GM06990 (cell line): ENCODE results near the gene PKN2.

ENCODE experiments used
- DNase-seq: peaks from one replicate; pipeline ENCODE4 v3.0.0-alpha.2; 2011; ENCODE audit not compliant: insufficient read length; ENCODE audit errors: extremely low read depth
- H3K27me3 ChIP-seq: replicated peaks from 2 replicates; pipeline ENCODE4 v1.6.0; 2011; ENCODE audit warnings: low read length; ENCODE audit not compliant: control insufficient read depth, insufficient read depth
- H3K36me3 ChIP-seq: 2 replicates; pipeline ENCODE4 v1.5.1; 2011; ENCODE audit warnings: low read length; ENCODE audit not compliant: control insufficient read depth, insufficient read depth
- H3K4me3 ChIP-seq: replicated peaks from 2 replicates; pipeline ENCODE4 v1.5.1; 2011; ENCODE audit warnings: low read depth, mild to moderate bottlenecking, control low read depth, low read length
- CTCF ChIP-seq: IDR thresholded peaks from 2 replicates; pipeline ENCODE4 v1.5.1; 2011; ENCODE audit warnings: low read length, control low read depth, mild to moderate bottlenecking, inconsistent platforms; ENCODE audit not compliant: insufficient read depth, poor library complexity, severe bottlenecking

The PKN2 gene

DNA sequence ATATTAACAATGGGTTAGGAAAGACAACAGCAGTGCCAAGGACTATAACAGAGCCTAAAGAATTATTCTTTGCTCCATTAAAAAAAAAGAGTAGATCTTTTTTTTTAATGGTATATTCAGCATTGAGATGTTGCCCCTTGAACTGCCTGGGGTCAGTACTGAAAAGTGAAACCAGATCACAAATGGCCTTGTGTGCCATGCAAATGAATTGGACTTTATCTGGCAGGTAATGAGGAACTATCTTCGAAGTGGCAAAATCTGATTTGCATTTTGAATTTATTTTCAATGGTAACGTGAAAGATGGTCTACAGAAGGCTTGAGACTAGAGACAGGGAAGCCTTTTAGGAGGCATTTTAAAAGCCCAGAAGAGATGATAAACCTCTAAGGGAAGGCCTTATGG is 21.4 kb upstream of the PKN2 start:
- Histone ChIP-seq H3K27me3 (no peaks in the 10 kb centered on the region; the same call in 1 of the 2 replicates), H3K36me3 (no peaks in the 10 kb centered on the region), H3K4me3 (no peak overlapping the region)
- TF ChIP-seq CTCF, result no peak
- DNase-seq, result no peak

- Histone ChIP-seq H3K27me3 (no peaks in the 10 kb centered on the region; the same call in 1 of the 2 replicates), H3K36me3 (no peaks in the 10 kb centered on the region), H3K4me3 (no peak overlapping the region)
- TF ChIP-seq CTCF, result no peak
- no peak for DNase-seq
Measured at GRCh38 chr1:88668405-88668804, 15.7 kb upstream of the PKN2 start.

DNA sequence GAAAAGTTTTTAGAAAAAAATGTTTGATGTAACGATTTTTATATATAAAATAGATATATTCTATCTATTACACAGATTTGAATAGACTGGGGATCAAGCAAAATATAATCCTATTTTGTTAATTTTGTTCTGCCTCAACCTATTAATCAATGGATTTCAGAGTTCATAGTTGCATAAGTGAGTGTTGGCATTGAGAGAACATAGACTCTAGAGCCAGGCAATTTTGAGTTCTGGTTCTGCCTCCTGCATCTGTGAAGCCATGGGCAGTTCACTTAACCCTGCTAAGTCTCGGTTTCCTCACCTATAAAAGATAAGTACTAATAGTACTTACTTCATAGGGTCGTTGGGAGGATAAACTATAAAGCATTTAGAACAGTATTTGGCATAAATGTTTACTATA is 13.6 kb upstream of the PKN2 start:
- no peaks in the 10 kb centered on the region; the same call in 1 of the 2 replicates for H3K27me3 ChIP-seq
- H3K36me3 ChIP-seq, result no peaks in the 10 kb centered on the region
- DNase-seq, result no peak
- TF ChIP-seq CTCF, result no peak
- no peak overlapping the region for H3K4me3 ChIP-seq

DNA sequence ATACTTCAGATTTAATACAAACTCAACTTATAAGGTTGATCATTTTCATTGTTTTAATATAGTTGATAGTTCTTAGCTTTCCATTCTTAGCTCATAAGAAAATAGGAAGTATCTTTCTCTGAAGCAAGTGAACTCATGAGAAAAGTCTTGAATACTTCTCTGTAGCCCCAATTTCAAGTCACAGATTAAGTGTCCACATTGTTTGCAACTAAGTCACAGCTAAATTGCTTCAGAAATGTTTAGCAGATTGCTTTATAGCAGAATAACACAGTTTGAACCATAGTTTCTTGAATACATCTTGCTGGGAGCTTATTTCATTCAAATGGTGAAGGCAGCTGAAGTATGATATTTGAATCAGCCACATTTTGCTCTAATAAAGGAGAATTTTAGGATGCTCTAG is 10.6 kb upstream of the PKN2 start:
- Histone ChIP-seq H3K27me3 (no peaks in the 10 kb centered on the region), H3K4me3 (no peak overlapping the region), H3K36me3 (no peaks in the 10 kb centered on the region)
- no peak for DNase-seq
- TF ChIP-seq CTCF, result no peak

GRCh38 chr1:88678405-88678804 is 5.7 kb upstream of the PKN2 start:
- H3K4me3 ChIP-seq, result no peak overlapping the region
- DNase-seq, result no peak
- no peaks in the 10 kb centered on the region for H3K36me3 ChIP-seq
- no peaks in the 10 kb centered on the region for H3K27me3 ChIP-seq
- TF ChIP-seq CTCF, result no peak

DNA sequence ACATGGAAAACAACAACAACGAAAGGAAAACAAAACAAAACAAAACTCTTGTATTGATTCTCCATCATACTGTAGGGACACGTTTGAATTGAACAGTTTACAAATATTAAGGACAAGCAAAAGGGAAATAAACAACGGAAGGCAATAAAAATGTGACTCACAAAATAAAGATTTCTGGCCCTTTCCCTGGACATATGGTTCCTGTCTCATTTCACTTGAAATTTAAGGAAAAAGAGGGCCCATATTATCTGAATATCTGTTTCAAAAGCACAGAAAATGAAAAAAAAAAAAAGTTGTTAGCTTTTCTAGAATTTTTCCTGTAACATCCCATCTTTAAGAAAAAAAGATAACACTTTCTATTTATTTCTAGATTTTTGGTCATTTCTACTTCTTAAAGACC is 3.6 kb upstream of the PKN2 start:
- no peak for DNase-seq
- H3K4me3 ChIP-seq, result no peak overlapping the region
- no peaks in the 10 kb centered on the region for H3K36me3 ChIP-seq
- no peak for TF ChIP-seq CTCF
- no peaks in the 10 kb centered on the region for H3K27me3 ChIP-seq
